ENCODE measurements around the gene TMPRSS12. TPM values are rescaled to one million over a fixed set of nuclear protein-coding genes. Genes with fewer than 3 reads are reported as not detected.

The TMPRSS12 gene
- total RNA-seq, 1 donor: not detected

GRCh38 chr12:50922820-50923219 is 80.1 kb downstream of the TMPRSS12 start:
- Histone ChIP-seq H3K27me3 (ENCODE audit: insufficient read depth, low read length) (no peaks in the 10 kb centered on the region), H2AFZ (ENCODE audit: low read length) (peak overlapping the region; percentile 57), H3K4me3 (ENCODE audit: insufficient read depth, low read length) (no peak overlapping the region), H3K36me3 (ENCODE audit: insufficient read depth, low read length) (no peaks in the 10 kb centered on the region), H4K20me1 (ENCODE audit: insufficient read depth, low read length) (no peaks in the 10 kb centered on the region), H3K79me2 (ENCODE audit: insufficient read depth, low read length) (peaks cover 7% of the 10 kb centered on the region), H3K4me2 (ENCODE audit: insufficient read depth, low read length) (peak overlapping the region; percentile 93), H3K4me1 (ENCODE audit: insufficient read depth, low read length) (peaks cover 41% of the 10 kb centered on the region), H3K9me3 (ENCODE audit: low read depth, low read length) (no peaks in the 10 kb centered on the region), H3K27ac (ENCODE audit: low read depth, low read length) (no peak overlapping the region)
- DNase-seq (ENCODE audit: insufficient read length, low spot score, missing footprints): no peak
- TF ChIP-seq, protein P1, sequence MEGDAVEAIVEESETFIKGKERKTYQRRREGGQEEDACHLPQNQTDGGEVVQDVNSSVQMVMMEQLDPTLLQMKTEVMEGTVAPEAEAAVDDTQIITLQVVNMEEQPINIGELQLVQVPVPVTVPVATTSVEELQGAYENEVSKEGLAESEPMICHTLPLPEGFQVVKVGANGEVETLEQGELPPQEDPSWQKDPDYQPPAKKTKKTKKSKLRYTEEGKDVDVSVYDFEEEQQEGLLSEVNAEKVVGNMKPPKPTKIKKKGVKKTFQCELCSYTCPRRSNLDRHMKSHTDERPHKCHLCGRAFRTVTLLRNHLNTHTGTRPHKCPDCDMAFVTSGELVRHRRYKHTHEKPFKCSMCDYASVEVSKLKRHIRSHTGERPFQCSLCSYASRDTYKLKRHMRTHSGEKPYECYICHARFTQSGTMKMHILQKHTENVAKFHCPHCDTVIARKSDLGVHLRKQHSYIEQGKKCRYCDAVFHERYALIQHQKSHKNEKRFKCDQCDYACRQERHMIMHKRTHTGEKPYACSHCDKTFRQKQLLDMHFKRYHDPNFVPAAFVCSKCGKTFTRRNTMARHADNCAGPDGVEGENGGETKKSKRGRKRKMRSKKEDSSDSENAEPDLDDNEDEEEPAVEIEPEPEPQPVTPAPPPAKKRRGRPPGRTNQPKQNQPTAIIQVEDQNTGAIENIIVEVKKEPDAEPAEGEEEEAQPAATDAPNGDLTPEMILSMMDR (IDR thresholded peaks at IDR 0.05; ENCODE audit: extremely low read depth, low read depth, low read length): no peak

- Histone ChIP-seq H3K9me3 (ENCODE audit: low read depth, low read length) (no peaks in the 10 kb centered on the region), H3K79me2 (ENCODE audit: insufficient read depth, low read length) (peaks cover 7% of the 10 kb centered on the region), H3K27ac (ENCODE audit: low read depth, low read length) (peak overlapping the region; percentile 68), H3K36me3 (ENCODE audit: insufficient read depth, low read length) (no peaks in the 10 kb centered on the region), H3K4me3 (ENCODE audit: insufficient read depth, low read length) (peak overlapping the region; percentile 70), H3K27me3 (ENCODE audit: insufficient read depth, low read length) (no peaks in the 10 kb centered on the region), H3K4me2 (ENCODE audit: insufficient read depth, low read length) (peak overlapping the region; percentile 93), H3K4me1 (ENCODE audit: insufficient read depth, low read length) (peaks cover 41% of the 10 kb centered on the region), H2AFZ (ENCODE audit: low read length) (peak overlapping the region; percentile 70), H4K20me1 (ENCODE audit: insufficient read depth, low read length) (no peaks in the 10 kb centered on the region)
- DNase-seq (ENCODE audit: insufficient read length, low spot score, missing footprints): no peak
- TF ChIP-seq, protein P1 (IDR thresholded peaks at IDR 0.05; ENCODE audit: extremely low read depth, low read depth, low read length): no peak
These were observed 80.8 kb downstream of the TMPRSS12 start for GRCh38 chr12:50923361-50924130.

DNA sequence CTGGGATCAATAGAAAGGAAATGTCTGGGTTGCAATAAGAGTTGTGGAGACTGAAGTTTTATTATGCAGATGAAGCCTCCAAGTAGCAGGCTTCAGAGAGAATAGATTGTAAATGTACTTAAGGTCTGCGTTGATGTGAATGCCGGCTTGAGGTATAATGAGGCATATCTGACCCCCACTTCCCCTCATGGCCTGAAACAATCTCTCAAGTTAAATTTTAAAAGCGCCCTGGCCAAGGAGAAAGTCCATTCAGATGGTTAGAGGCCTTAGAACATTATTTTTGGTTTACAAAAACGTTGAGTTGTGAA is 81.4 kb downstream of the TMPRSS12 start:
- peak overlapping the region; percentile 93 for H3K4me2 ChIP-seq (ENCODE audit: insufficient read depth, low read length)
- no peaks in the 10 kb centered on the region for H3K36me3 ChIP-seq (ENCODE audit: insufficient read depth, low read length)
- peaks cover 7% of the 10 kb centered on the region for H3K79me2 ChIP-seq (ENCODE audit: insufficient read depth, low read length)
- peak overlapping the region; percentile 70 for H2AFZ ChIP-seq (ENCODE audit: low read length)
- H3K4me3 ChIP-seq (ENCODE audit: insufficient read depth, low read length): peak overlapping the region; percentile 70
- peak overlapping the region; percentile 68 for H3K27ac ChIP-seq (ENCODE audit: low read depth, low read length)
- H4K20me1 ChIP-seq (ENCODE audit: insufficient read depth, low read length): no peaks in the 10 kb centered on the region
- no peaks in the 10 kb centered on the region for H3K27me3 ChIP-seq (ENCODE audit: insufficient read depth, low read length)
- H3K9me3 ChIP-seq (ENCODE audit: low read depth, low read length): no peaks in the 10 kb centered on the region
- H3K4me1 ChIP-seq (ENCODE audit: insufficient read depth, low read length): peaks cover 41% of the 10 kb centered on the region
- TF ChIP-seq, protein P1 (IDR thresholded peaks at IDR 0.05; ENCODE audit: extremely low read depth, low read depth, low read length): no peak
- DNase-seq (ENCODE audit: insufficient read length, low spot score, missing footprints): no peak

- Histone ChIP-seq H3K36me3 (ENCODE audit: insufficient read depth, low read length) (no peaks in the 10 kb centered on the region), H3K27me3 (ENCODE audit: insufficient read depth, low read length) (no peaks in the 10 kb centered on the region), H3K4me1 (ENCODE audit: insufficient read depth, low read length) (peaks cover 41% of the 10 kb centered on the region), H3K9me3 (ENCODE audit: low read depth, low read length) (no peaks in the 10 kb centered on the region), H3K79me2 (ENCODE audit: insufficient read depth, low read length) (peaks cover 7% of the 10 kb centered on the region), H3K4me3 (ENCODE audit: insufficient read depth, low read length) (peak overlapping the region; percentile 70), H3K4me2 (ENCODE audit: insufficient read depth, low read length) (peak overlapping the region; percentile 93), H4K20me1 (ENCODE audit: insufficient read depth, low read length) (no peaks in the 10 kb centered on the region), H3K27ac (ENCODE audit: low read depth, low read length) (peak overlapping the region; percentile 68), H2AFZ (ENCODE audit: low read length) (peak overlapping the region; percentile 73)
- peak; percentile 80 for DNase-seq (ENCODE audit: insufficient read length, low spot score, missing footprints)
- TF ChIP-seq, protein P1 (IDR thresholded peaks at IDR 0.05; ENCODE audit: extremely low read depth, low read depth, low read length): no peak
These were observed 82.0 kb downstream of the TMPRSS12 start for GRCh38 chr12:50924439-50925341.

Measured in osteoblast (primary cell).